Activated CD4-positive, alpha-beta T cell treated with anti-CD3 and anti-CD28 coated beads for 24 hours (primary cell): ENCODE data around the gene HIF1AN.

Experiments
- DNase-seq, 2 donors: peaks; one replicate each; pipeline ENCODE4 v3.0.0-alpha.2; 2020; ENCODE audit warnings: low read depth in 2 of 2

The HIF1AN gene

GRCh38 chr10:100522107-100522801 lies 13.5 kb upstream of the HIF1AN start:
- no peak for DNase-seq

DNA sequence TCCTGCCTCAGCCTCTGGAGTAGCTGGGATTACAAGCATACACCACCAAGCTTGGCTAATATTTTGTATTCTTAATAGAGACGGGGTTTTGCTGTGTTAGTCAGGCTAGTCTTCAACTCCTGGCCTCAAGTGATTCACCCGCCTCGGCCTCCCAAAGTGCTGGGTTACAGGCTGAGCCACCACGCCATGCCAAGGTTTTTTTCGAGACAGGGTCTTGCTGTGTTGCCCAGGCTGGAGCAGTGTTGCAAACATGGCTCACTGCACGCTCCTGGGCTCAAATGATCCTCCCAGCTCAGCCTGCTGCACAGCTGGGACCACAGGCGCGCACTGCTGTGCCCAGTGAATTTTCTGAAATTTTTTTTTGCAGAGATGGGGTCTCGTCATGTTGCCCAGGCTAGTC lies 12.8 kb upstream of the HIF1AN start:
- DNase-seq: no peak

GRCh38 chr10:100524206-100524605 lies 11.5 kb upstream of the HIF1AN start:
- DNase-seq: no peak

GRCh38 chr10:100524638-100525037 lies 11.1 kb upstream of the HIF1AN start:
- DNase-seq: no peak

DNA sequence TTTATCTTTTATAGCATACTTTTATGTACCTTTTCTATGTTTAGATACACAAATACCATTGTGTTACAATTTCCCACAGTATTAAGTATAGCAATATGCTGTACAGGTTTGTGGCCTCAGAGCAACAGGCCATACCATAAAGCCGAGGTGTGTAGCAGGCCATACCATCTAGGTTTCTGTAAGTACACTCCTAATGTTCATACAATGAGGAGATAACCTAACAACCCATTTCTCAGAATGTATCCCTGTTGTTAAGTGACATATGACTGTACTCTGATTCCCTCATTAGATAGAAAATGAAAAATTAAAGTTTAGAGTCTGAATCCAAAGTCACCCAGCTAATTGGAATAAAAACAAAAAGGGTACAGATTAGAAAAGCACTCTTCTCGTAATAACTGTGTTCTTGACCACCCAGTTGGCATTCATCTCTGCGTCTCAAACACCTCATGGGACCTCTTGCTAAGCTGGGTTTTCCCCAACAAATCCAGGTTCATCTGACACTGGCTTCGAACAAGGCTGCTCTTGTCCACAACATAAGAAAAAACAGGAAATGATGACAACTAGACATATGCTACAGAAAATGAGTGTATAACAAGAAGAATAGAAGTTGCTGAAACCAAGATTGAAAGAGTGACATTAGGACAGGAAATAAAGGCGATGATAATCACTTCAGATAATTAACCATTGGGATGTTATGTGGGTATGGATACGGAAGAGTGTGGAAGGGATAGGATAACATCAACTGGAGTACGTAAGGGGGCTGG lies 7.4 kb upstream of the HIF1AN start:
- DNase-seq: no peak

- no peak for DNase-seq
These were observed 6.7 kb upstream of the HIF1AN start for GRCh38 chr10:100528921-100529474.

- DNase-seq: peak; percentile 83 to 84
These were observed 6.1 kb upstream of the HIF1AN start, which contains the start of gene NDUFB8 for GRCh38 chr10:100529475-100530298. Gene NDUFB8, minus strand, starts transcription at chr10:100529871. Its CDS starts 20 bp downstream, at chr10:100529851.

- DNase-seq: no peak
These were observed 4.0 kb upstream of the HIF1AN start for GRCh38 chr10:100531761-100532160.

- DNase-seq: no peak
These were observed 1.0 kb upstream of the HIF1AN start for GRCh38 chr10:100534726-100535125.

- DNase-seq: no peak
These were observed 417 bp upstream of the HIF1AN start for GRCh38 chr10:100535338-100535714.

GRCh38 chr10:100537475-100537874 lies 1.7 kb downstream of the HIF1AN start:
- DNase-seq: no peak

DNA sequence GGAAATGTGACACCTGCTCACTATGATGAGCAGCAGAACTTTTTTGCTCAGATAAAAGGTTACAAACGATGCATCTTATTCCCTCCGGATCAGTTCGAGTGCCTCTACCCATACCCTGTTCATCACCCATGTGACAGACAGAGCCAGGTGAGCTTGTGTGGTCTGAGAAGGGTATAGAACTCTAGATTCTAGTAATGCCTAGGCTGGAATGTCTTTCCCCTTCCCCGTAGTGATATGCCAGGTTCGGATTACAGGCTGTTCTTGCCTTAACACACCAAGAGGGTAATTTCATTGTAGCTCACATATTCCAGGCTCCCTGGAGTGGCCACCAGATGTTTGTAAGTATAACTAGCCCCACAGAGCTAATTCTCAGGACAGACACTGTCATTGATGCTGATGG lies 9.2 kb downstream of the HIF1AN start:
- no peak for DNase-seq

DNA sequence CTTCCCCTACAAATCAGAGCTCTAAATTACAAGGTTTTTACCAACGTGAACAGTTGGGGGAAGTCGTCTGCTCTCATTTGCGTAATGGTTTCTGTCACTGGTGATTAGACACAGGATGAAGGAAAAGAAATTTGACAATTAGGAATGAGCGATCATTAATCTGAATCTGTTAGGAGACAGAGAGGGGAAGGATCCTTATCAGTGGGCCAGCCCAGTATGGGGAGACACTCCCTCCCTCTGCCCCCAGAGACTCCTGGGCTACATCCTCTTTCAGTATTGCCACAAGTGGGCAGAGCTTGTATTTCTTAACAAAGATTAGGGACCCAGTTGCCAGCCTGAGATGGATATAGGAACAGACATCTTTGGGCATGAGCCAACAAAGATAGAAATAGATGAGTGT lies 15.5 kb downstream of the HIF1AN start:
- no peak for DNase-seq

- no peak for DNase-seq
These were observed 16.0 kb downstream of the HIF1AN start for GRCh38 chr10:100551738-100552137.

- no peak for DNase-seq
These were observed 18.2 kb downstream of the HIF1AN start for GRCh38 chr10:100553929-100554328.

- DNase-seq: no peak
These were observed 19.2 kb downstream of the HIF1AN start for GRCh38 chr10:100554902-100555301.

- DNase-seq: no peak
These were observed 24.5 kb downstream of the HIF1AN start for GRCh38 chr10:100560248-100560647.

- DNase-seq: no peak
These were observed 25.3 kb downstream of the HIF1AN start for GRCh38 chr10:100561005-100561404.

GRCh38 chr10:100562008-100562672 lies 26.4 kb downstream of the HIF1AN start:
- peak; percentile 69 to 71 for DNase-seq

GRCh38 chr10:100565206-100565985 lies 29.7 kb downstream of the HIF1AN start:
- no peak for DNase-seq

DNA sequence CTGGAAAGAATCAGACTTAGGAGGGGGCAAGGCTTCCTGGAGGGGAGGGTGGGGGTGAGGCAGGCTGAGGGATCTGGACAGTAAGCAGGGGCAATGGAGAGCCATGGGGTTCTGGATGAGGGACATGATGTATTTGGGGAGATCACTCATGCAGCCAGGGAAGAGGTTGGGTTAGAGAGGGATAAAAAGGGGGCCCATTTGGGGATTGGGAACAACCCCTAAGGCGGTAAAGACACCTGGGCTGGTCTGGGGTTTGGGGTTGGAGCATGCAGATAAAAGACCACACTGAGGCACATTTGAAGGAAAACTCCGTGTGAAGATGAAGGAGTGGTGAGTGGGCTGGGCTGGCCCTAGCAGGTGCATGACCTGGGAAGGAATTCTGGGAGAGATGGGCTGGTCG lies 30.8 kb downstream of the HIF1AN start:
- no peak for DNase-seq
